Adipose tissue (tissue), 3 donors: ENCODE data around the gene PNCK. TPM values are rescaled to one million over a fixed set of nuclear protein-coding genes. Genes with fewer than 3 reads are reported as not detected.
"Not testable (repeated sequence)": the region's sequence is repeated elsewhere in the genome, so short reads cannot be mapped to it uniquely, and the experiment has no call there.

Experiments
- H3K27ac ChIP-seq: one replicate; pipeline ENCODE4 v1.5.1; 2013; ENCODE audit warnings: low read depth, low read length
- WGBS, 3 donors: extraction: QIAGEN DNeasy Blood & Tissue Kit; methylation state at CpG; one replicate each; pipeline ENCODE4 v1.1.7; 2013; 5-methylcytosine and 5-hydroxymethylcytosine counted together
- polyA plus RNA-seq, 3 donors: library from polyadenylated mRNA; stranded (reverse); fragments of 200-250 nt; gene quantifications; one replicate each; pipeline ENCODE4 v1.2.3, GENCODE V29; 2013
- donor health status: healthy with polysubstance abuse.
- donor health status: Bipolar disorder and iron deficiency.
- donor health status: healthy.

The PNCK gene
- polyA plus RNA-seq, 3 donors = 0.64 to 1.5 (median 1.5) TPM

- H3K27ac ChIP-seq = no peak overlapping the region
- 42 to 72% (median 53%) methylated on average over 11 to 41 of the region's 53 CpGs for WGBS, 3 donors
These were observed 15.4 kb upstream of the PNCK start for GRCh38 chrX:153688911-153689590.

- 0 to 33% (median 3%) methylated on average over 15 to 44 of the region's 57 CpGs for WGBS, 3 donors
- no peak overlapping the region for H3K27ac ChIP-seq
These were observed 14.9 kb upstream of the PNCK start for GRCh38 chrX:153688506-153688905.

GRCh38 chrX:153688071-153688470 is 14.5 kb upstream of the PNCK start:
- no peak overlapping the region for H3K27ac ChIP-seq
- 0 to 21% (median 2%) methylated on average over 10 to 38 of the region's 69 CpGs for WGBS, 3 donors

- WGBS, 3 donors = 4 to 26% (median 7%) methylated on average over 3 to 34 of the region's 66 CpGs
- no peak within 1 kb of the TSS for H3K27ac ChIP-seq
These were observed 13.8 kb upstream of the PNCK start, which contains the start of gene SLC6A8 for GRCh38 chrX:153687121-153688039. SLC6A8 (plus strand) TSS chrX:153687926; CDS start chrX:153688575, 649 bp downstream.

GRCh38 chrX:153686711-153687110 is 13.1 kb upstream of the PNCK start:
- H3K27ac ChIP-seq = no peak overlapping the region
- 61 to 80% (median 70%) methylated on average over 2 to 9 of the region's 9 CpGs for WGBS, 3 donors

GRCh38 chrX:153685751-153686696 is 12.4 kb upstream of the PNCK start:
- 62 to 77% (median 67%) methylated on average over 3 to 24 of the region's 24 CpGs for WGBS, 3 donors
- no peak overlapping the region for H3K27ac ChIP-seq

- WGBS, 3 donors = 57 to 65% (median 59%) methylated on average over 4 to 21 of the region's 21 CpGs
- no peak overlapping the region for H3K27ac ChIP-seq
These were observed 11.5 kb upstream of the PNCK start for GRCh38 chrX:153685156-153685536.

GRCh38 chrX:153684467-153685155 is 11.0 kb upstream of the PNCK start:
- 43 to 69% (median 48%) methylated on average over 8 to 21 of the region's 21 CpGs for WGBS, 3 donors
- no peak overlapping the region for H3K27ac ChIP-seq

GRCh38 chrX:153683486-153683885 is 9.9 kb upstream of the PNCK start:
- not testable (repeated sequence) for H3K27ac ChIP-seq
- 93 to 99% (median 96%) methylated on average over 8 of the region's 8 CpGs for WGBS, 3 donors

- 66 to 71% (median 67%) methylated on average over 12 of the region's 12 CpGs for whole genome bisulfite sequencing, 3 donors
These were observed 7.6 kb upstream of the PNCK start for GRCh38 chrX:153681175-153681574.

GRCh38 chrX:153674219-153674851 is 722 bp upstream of the PNCK start:
- 63 to 81% (median 73%) methylated on average over 25 to 27 of the region's 27 CpGs for WGBS, 3 donors
- no peak overlapping the region for H3K27ac ChIP-seq

More at GRCh38 chrX:153681175-153681574, 7.6 kb upstream of the PNCK start:
- H3K27ac ChIP-seq = no peak overlapping the region

GRCh38 chrX:153672531-153673427 is 834 bp downstream of the PNCK start:
- 39 to 64% (median 63%) methylated on average over 21 to 53 of the region's 53 CpGs for WGBS, 3 donors

GRCh38 chrX:153671589-153672530 is 1.8 kb downstream of the PNCK start:
- no peak overlapping the region for H3K27ac ChIP-seq
- WGBS, 3 donors = 82 to 92% (median 91%) methylated on average over 12 to 27 of the region's 27 CpGs

More at GRCh38 chrX:153672531-153673427, 834 bp downstream of the PNCK start:
- H3K27ac ChIP-seq = no peak overlapping the region

GRCh38 chrX:153670748-153671588 is 2.6 kb downstream of the PNCK start:
- H3K27ac ChIP-seq = no peak overlapping the region
- 90 to 91% (median 91%) methylated on average over 15 to 23 of the region's 23 CpGs for WGBS, 3 donors
